HG02642 (cell line): ENCODE data around the gene C16orf92.
"Not testable (repeated sequence)": the region's sequence is repeated elsewhere in the genome, so short reads cannot be mapped to it uniquely, and the experiment has no call there.

ENCODE experiments used
- ATAC-seq: cut with Tn5 transposase; IDR thresholded peaks from one replicate; pipeline ENCODE4 v1.9.1; 2021; ENCODE audit warnings: mild to moderate bottlenecking; ENCODE audit not compliant: unreplicated experiment, poor library complexity

The C16orf92 gene

DNA sequence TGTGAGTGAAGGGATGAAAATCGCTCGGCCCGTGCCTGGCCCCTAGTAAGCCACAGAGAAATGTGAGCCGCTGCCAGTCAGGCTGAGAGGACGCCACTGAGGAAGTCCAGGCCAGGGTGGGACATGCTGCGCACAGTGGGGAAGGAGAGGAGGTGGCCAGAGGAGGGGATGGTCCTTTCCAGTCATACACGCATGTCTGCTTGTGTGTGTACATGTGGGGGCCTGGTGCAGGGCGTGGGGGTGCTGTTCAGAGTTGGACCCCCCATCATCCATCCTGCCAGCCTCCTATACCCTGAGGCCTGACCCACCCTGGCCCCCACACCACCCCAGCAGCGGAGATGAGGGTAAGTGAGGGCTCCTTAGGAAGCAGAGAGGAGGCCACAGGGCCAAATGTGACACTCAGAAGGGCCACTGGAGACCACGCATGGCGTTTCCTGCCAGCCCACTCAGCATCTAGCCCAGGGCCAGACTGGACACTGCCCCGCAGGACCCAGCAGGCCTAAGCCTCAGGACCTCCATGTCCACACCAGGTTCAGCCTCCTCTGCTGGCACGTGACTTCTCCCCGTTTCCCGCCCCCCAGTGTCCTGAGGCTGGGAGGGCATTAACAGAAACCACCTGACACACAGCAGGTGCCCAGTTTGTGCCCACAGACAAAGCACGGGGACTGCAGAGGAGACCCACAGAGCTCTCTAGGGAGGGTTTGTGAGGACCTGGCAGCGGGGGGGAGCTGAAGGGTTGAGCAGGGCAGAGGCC lies 19.2 kb upstream of the C16orf92 start:
- ATAC-seq = no peak

- ATAC-seq = no peak
Measured at GRCh38 chr16:30004424-30004776, 18.6 kb upstream of the C16orf92 start.

DNA sequence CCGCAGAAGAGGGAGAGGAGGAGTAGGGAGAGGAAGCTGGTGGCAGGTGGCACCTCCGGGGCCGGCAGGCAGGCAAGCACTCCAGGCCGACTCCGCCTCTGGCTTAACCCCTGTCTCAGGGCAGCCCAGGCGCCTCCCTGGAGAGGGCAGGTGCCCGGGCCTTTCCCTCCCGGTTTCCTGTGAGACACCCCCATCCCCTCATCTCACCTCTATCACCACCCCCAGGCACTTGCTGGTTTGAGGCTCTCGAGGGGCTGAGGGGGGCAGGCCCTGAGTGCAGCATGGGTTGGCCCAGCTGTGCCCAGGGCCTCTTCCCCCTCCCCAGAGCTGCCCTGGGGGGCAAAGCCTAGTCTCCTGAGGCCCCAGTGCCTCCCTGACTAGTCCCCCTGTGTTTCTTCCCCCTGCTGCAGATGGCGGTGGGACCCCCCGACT lies 18.2 kb upstream of the C16orf92 start:
- no peak for ATAC-seq

- ATAC-seq = no peak
Measured at GRCh38 chr16:30005341-30006094, 17.5 kb upstream of the C16orf92 start.

- ATAC-seq = no peak
Measured at GRCh38 chr16:30006095-30006473, 16.9 kb upstream of the C16orf92 start.

GRCh38 chr16:30006659-30007377 lies 16.2 kb upstream of the C16orf92 start:
- ATAC-seq = no peak

DNA sequence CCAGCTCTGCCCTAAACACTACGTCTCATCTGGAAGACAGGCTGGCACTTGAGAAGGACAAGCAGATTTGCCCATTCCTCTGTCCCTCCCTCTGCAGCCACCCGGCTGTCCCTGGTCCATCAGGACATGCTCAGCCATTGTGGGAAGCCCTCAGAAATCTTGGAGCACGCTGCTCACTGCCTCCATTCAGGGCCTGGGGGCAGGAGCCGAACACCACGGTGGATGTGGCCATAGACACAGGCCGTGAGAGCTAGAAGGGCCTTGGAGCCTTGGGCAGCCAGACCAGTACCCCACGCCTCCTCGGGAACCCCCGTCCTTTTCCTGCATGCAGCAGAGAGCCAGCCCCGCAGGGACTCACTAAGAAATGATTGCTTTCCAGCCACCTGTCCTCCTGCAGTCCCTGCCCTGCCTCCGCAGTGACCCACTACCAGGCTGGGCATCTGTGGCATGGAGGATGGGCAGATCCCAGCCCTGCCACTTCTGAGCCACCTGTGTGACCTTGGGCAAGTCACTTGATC lies 15.6 kb upstream of the C16orf92 start:
- ATAC-seq = no peak

GRCh38 chr16:30009085-30009862 lies 13.7 kb upstream of the C16orf92 start:
- no peak for ATAC-seq

DNA sequence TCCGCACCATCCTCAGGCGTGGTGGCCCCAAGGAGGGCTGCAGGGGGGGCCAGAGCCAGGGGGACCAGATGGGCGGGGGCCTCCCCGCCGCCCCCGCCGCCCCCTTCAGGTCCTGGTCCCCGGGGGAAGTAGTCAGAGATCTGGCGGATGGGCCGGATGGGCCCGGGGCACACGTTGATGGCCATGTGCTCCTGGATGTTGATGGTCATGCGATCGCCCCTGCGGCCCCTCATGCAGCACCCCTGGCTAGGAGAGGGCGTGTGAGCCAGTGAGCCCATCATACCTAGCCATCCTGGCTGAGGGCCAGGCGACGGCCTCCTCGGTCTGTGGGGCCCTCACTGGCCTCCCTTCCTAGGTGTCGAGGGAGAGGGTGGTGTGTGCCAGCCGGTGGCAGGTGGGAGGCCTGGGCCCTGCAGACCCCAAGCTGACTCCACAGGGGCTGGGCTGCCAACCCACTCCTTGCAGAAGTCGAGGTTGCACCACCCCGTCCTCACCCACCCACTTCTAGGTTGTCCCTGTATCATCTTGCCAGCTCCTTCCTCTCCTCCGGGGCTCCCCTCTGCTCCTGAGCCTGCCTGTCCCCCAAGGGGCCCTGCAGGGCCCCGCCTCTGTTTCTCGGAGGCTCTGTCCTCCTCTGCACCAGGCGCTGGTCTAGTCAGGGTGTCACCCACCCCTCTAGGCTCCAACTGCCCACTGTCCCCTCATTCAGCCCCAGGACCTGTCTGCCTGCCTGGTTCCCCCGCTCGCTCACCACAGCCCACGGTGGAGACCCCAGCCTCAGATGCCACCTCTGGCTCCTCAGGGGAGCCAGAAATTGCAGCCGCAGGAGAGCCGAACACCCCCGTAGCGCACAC lies 12.8 kb upstream of the C16orf92 start:
- no peak for ATAC-seq

GRCh38 chr16:30010844-30011713 lies 11.9 kb upstream of the C16orf92 start, which contains the start of gene DOC2A:
Gene DOC2A (minus strand): TSS chr16:30011027. CDS start chr16:30010222, 805 bp downstream.
- no peak for ATAC-seq

DNA sequence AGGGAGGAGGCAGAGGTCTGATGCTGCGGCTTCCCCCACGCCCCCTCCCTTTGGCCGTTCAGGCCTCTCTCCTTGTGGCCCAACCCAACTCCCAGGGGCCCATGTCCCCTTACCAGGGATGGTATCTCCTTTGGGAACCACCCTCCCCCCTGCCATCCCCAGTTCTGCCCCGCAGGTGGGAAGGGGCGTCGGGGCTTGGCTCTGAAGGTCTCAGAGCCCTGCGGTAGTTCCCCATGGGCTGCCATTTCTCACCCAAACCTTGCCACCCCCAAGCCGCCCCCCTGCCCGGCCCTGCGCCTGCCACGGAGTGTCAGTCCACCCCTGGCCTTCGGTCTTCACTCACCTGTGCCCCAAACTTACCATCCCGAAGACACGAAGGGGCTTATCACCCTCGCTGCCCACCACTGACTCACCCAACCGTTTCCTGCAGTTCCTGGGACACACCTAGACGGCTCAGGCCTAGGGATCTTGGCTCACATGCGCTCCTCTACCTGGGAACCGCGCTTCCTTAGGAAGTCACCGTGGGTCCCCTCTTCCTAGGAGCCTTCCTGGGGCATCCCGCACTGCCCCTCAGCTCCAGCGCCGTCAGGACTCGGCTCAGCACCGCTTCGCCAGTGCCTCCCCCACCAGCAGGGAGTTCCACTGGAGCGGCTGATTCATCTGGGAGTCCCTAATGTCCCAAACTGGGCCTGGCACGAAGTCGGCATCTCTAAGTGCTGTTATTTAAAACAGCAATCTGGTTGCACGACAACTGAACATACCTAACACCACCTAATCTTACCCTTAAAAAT lies 11.1 kb upstream of the C16orf92 start:
- no peak for ATAC-seq

- ATAC-seq = not testable (repeated sequence)
Measured at GRCh38 chr16:30012598-30012997, 10.4 kb upstream of the C16orf92 start.

DNA sequence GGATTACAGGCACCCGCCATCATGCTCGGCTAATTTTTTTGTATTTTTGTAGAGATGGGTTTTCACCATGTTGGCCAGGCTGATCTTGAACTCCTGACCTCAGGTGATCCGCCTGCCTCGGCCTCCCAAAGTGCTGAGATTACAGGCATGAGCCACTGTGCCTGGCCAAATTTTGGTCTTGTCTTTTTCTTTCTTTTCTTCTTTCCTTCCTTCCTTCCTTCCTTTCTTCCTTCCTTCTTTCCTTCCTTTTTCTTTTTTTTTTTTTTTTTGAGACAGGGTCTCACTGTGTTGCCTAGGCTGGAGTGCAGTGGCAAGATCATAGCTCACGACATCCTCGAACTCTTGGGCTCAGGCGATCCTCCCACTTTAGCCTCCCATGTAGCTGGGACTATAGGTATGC lies 7.5 kb upstream of the C16orf92 start:
- ATAC-seq = not testable (repeated sequence)

DNA sequence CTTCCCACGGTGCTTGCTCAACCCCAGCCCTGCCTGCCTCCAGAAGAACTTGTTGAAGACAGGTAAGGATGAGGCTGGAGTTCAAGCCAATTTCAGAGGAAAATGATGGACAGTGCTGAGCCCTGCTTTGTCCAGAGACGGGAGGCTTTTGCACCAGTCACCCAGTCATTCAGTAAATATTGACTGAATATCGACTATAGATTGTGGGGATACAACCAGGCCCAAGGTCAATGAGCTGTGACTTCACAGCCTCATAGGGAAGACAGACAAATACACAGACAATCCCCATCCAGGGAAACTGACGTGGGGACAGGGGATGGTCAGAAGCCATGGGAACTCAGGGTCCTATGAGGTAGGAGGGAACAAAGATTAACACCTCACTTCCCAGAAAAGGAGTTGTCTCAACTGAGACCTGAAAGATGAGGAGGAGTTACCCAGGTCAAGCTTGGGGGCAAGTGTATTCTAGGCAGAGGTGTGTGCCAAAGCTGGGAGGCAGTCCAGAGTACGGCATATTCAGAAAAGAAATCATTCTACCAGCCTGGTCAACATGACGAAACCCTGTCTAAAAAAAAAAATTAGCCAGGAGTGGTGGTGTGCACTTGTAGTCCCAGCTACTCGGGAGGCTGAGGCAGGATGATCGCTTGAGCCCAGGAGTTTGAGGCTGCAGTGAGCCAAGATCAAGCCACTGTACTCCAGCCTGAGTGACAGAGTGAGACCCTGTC lies 6.3 kb upstream of the C16orf92 start:
- ATAC-seq = no peak

DNA sequence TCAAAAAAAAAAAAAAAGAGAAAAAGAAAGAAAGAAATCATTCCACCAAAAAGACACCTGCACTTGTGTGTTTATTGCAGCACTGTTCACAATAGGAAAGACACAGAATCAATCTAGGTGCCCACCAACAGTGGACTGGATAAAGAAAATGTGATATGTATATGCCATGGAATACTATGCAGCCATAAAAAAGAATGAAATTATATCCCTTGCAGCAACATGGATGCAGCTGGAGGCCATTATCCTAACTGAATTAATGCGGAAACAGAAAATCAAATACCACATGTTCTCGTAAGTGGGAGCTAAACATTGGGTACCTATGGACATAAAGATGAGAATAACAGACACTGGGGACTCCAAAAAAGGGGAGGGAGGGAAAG lies 5.7 kb upstream of the C16orf92 start:
- ATAC-seq = no peak

GRCh38 chr16:30017937-30018336 lies 5.1 kb upstream of the C16orf92 start:
- not testable (repeated sequence) for ATAC-seq

GRCh38 chr16:30018731-30019158 lies 4.3 kb upstream of the C16orf92 start:
- no peak for ATAC-seq
